H1 (cell line): ENCODE results near the gene VWCE. TPM values are rescaled to one million over a fixed set of nuclear protein-coding genes. Genes with fewer than 3 reads are reported as not detected.

Source experiments
- CTCF ChIA-PET: fragments of 300-600 bp; sonication (Branson Sonifier 250); formaldehyde crosslinking; loops from one replicate; lab custom pipeline; 2021; ENCODE audit not compliant: partially characterized antibody; lab: Charles Lee
- POLR2A ChIA-PET: fragments of 300-600 bp; sonication (Branson Sonifier 250); formaldehyde crosslinking; loops from one replicate; lab custom pipeline; 2021; ENCODE audit warnings: inconsistent platforms; ENCODE audit not compliant: partially characterized antibody; lab: Charles Lee
- DNase-seq, 2 experiments: peaks; one replicate each; pipeline versions ENCODE4 v3.0.0 to v3.0.0-alpha.2; 2010 to 2022; ENCODE audit warnings: low spot score in 2 of 2, low read depth in 1 of 2, mixed read lengths in 1 of 2
- FAIRE-seq: peaks from 2 replicates; lab custom pipeline; 2011; peaks lifted over from hg19 to GRCh38; lab: Jason Lieb, UNC
- H2AFZ ChIP-seq: 2 replicates; pipeline ENCODE4 v1.8.1; 2012; ENCODE audit warnings: low read length, inconsistent platforms
- H2AK5ac ChIP-seq: 2 replicates; pipeline ENCODE4 v1.6.1; 2013; ENCODE audit warnings: low read depth, low read length
- H2BK120ac ChIP-seq: replicated peaks from 2 replicates; pipeline ENCODE3; 2013; ENCODE audit warnings: low read depth, low read length, inconsistent platforms
- H2BK12ac ChIP-seq: 2 replicates; pipeline ENCODE4 v1.6.1; 2013; ENCODE audit warnings: low read depth, low read length
- H2BK15ac ChIP-seq: 2 replicates; pipeline ENCODE4 v1.6.1; 2013; ENCODE audit warnings: low read length
- H2BK20ac ChIP-seq: 2 replicates; pipeline ENCODE4 v1.6.1; 2013; ENCODE audit warnings: low read length
- H2BK5ac ChIP-seq: 2 replicates; pipeline ENCODE4 v1.6.1; 2013; ENCODE audit warnings: low read depth, low read length
- H3K14ac ChIP-seq: 2 replicates; pipeline ENCODE4 v1.6.1; 2013; ENCODE audit warnings: inconsistent platforms; ENCODE audit not compliant: insufficient read length
- H3K18ac ChIP-seq: 2 replicates; pipeline ENCODE4 v1.6.1; 2013; ENCODE audit warnings: low read length; ENCODE audit errors: extremely low read depth
- H3K23ac ChIP-seq: 2 replicates; pipeline ENCODE4 v1.6.1; 2013; ENCODE audit warnings: inconsistent platforms; ENCODE audit not compliant: insufficient read length
- H3K23me2 ChIP-seq: 2 replicates; pipeline ENCODE4 v1.6.1; 2013; ENCODE audit warnings: low read depth, low read length
- H3K27ac ChIP-seq: 2 replicates; pipeline ENCODE4 v1.6.1; 2011; ENCODE audit warnings: low read depth, low read length, inconsistent platforms
- H3K27me3 ChIP-seq, 4 experiments: replicated peaks in 1 of 4; 1 replicate in 1 of 4; 2 replicates in 3 of 4; pipeline versions ENCODE4 v1.6.1 to v1.8.1; 2011 to 2013; ENCODE audit warnings: low read length in 3 of 4, mild to moderate bottlenecking in 3 of 4, inconsistent platforms in 2 of 4, mixed read lengths in 2 of 4, moderate library complexity in 1 of 4; ENCODE audit not compliant: control insufficient read depth in 3 of 4, insufficient read depth in 3 of 4; ENCODE audit errors: extremely low read depth in 1 of 4
- H3K36me3 ChIP-seq, 4 experiments: 2 replicates each; pipeline versions ENCODE4 v1.6.1 to v1.8.1; 2011 to 2013; ENCODE audit warnings: mild to moderate bottlenecking in 4 of 4, low read length in 3 of 4, moderate library complexity in 2 of 4, control low read depth in 1 of 4, inconsistent platforms in 1 of 4; ENCODE audit not compliant: insufficient read depth in 4 of 4, control insufficient read depth in 2 of 4
- H3K4ac ChIP-seq: replicated peaks from 2 replicates; pipeline ENCODE3; 2013; ENCODE audit warnings: low read length, low read depth, mixed read lengths, inconsistent platforms; ENCODE audit not compliant: insufficient read length
- H3K4me1 ChIP-seq, 4 experiments: replicated peaks in 1 of 4; 1 replicate in 1 of 4; 2 replicates in 3 of 4; pipeline versions ENCODE4 v1.6.1 to v1.8.1; 2011 to 2013; ENCODE audit warnings: low read length in 3 of 4, inconsistent platforms in 2 of 4, mixed read lengths in 1 of 4; ENCODE audit not compliant: insufficient read depth in 4 of 4, control insufficient read depth in 3 of 4
- H3K4me2 ChIP-seq, 2 experiments: 2 replicates each; pipeline versions ENCODE4 v1.6.1 to v1.8.1; 2011 to 2013; ENCODE audit warnings: low read depth in 2 of 2, low read length in 2 of 2, control low read depth in 1 of 2, inconsistent platforms in 1 of 2, mild to moderate bottlenecking in 1 of 2; ENCODE audit not compliant: insufficient read depth in 1 of 2
- H3K4me3 ChIP-seq, 4 experiments: fragments of 200-600, 300-600 bp in 1 of 4; sonication (generic), shearing (Covaris generic), sonication (Bioruptor Twin) in 1 of 4; 2 replicates each; pipeline versions ENCODE4 v1.5.1 to v1.8.1; 2011 to 2016; ENCODE audit warnings: low read length in 4 of 4, low read depth in 3 of 4, control low read depth in 2 of 4, inconsistent platforms in 2 of 4, mild to moderate bottlenecking in 2 of 4, mixed read lengths in 1 of 4, moderate library complexity in 1 of 4; ENCODE audit not compliant: insufficient read depth in 2 of 4; ENCODE audit errors: extremely low read depth in 1 of 4
- H3K56ac ChIP-seq: replicated peaks from 2 replicates; pipeline ENCODE3; 2013; ENCODE audit warnings: low read depth, mild to moderate bottlenecking, mixed read lengths, low read length, inconsistent platforms; ENCODE audit not compliant: insufficient read length
- H3K79me1 ChIP-seq: 2 replicates; pipeline ENCODE4 v1.6.1; 2013; ENCODE audit warnings: low read depth, low read length, control low read depth
- H3K79me2 ChIP-seq, 2 experiments: 2 replicates each; pipeline versions ENCODE4 v1.6.1 to v1.8.1; 2012 to 2013; ENCODE audit warnings: low read length in 2 of 2, mild to moderate bottlenecking in 2 of 2, inconsistent platforms in 1 of 2; ENCODE audit not compliant: insufficient read depth in 2 of 2, control insufficient read depth in 1 of 2
- H3K9ac ChIP-seq, 4 experiments: replicated peaks in 1 of 4; 1 replicate in 1 of 4; 2 replicates in 3 of 4; pipeline versions ENCODE4 v1.6.1 to v1.8.1; 2011 to 2013; ENCODE audit warnings: low read depth in 3 of 4, low read length in 3 of 4, control low read depth in 2 of 4, mild to moderate bottlenecking in 2 of 4, moderate library complexity in 2 of 4, inconsistent platforms in 1 of 4; ENCODE audit errors: extremely low read depth in 1 of 4
- H3K9me3 ChIP-seq, 2 experiments: 2 replicates each; pipeline versions ENCODE4 v1.6.1 to v1.8.1; 2012 to 2013; ENCODE audit warnings: mild to moderate bottlenecking in 2 of 2, moderate library complexity in 2 of 2, control low read depth in 1 of 2, inconsistent platforms in 1 of 2, low read depth in 1 of 2, low read length in 1 of 2, mixed read lengths in 1 of 2; ENCODE audit not compliant: insufficient read depth in 2 of 2
- H4K20me1 ChIP-seq, 2 experiments: replicated peaks in 1 of 2; 2 replicates each; pipeline versions ENCODE3 to v1.8.1; 2011 to 2013; ENCODE audit warnings: inconsistent platforms in 2 of 2, low read length in 2 of 2, mild to moderate bottlenecking in 1 of 2; ENCODE audit not compliant: insufficient read depth in 2 of 2, control insufficient read depth in 1 of 2
- H4K5ac ChIP-seq: 2 replicates; pipeline ENCODE4 v1.6.1; 2013; ENCODE audit warnings: low read length, low read depth, mixed read lengths, inconsistent platforms; ENCODE audit not compliant: insufficient read length
- H4K8ac ChIP-seq: 2 replicates; pipeline ENCODE4 v1.8.0; 2013; ENCODE audit warnings: mild to moderate bottlenecking, moderate library complexity, low read length, inconsistent platforms; ENCODE audit not compliant: insufficient read depth; ENCODE audit errors: extremely low read depth
- H4K91ac ChIP-seq: replicated peaks from 2 replicates; pipeline ENCODE3; 2013; ENCODE audit warnings: low read length, mixed read lengths, inconsistent platforms; ENCODE audit not compliant: insufficient read length
- BACH1 ChIP-seq: IDR thresholded peaks from 2 replicates; pipeline ENCODE4 v1.6.1; 2012; ENCODE audit warnings: low read length, improper control_type of control experiment
- CHD1 ChIP-seq: IDR thresholded peaks from 2 replicates; pipeline ENCODE4 v1.6.1; 2012; ENCODE audit warnings: low read depth, low read length, improper control_type of control experiment
- CREB1 ChIP-seq: IDR thresholded peaks from 2 replicates; pipeline ENCODE4 v1.6.1; 2012; ENCODE audit warnings: inconsistent platforms
- EGR1 ChIP-seq: IDR thresholded peaks from 2 replicates; pipeline ENCODE4 v1.6.1; 2011; ENCODE audit warnings: low read depth, low read length, borderline replicate concordance
- EZH2 ChIP-seq: fragments of 200-600 bp; sonication (generic); IDR thresholded peaks from 2 replicates; pipeline ENCODE4 v1.7.1; 2012; ENCODE audit warnings: low read depth, mild to moderate bottlenecking, moderate library complexity, low read length, inconsistent platforms; ENCODE audit not compliant: severe bottlenecking
- POLR2AphosphoS5 ChIP-seq: IDR thresholded peaks from 2 replicates; pipeline ENCODE4 v1.6.1; 2011; ENCODE audit warnings: low read depth, low read length
- RBBP5 ChIP-seq: IDR thresholded peaks from 2 replicates; pipeline ENCODE4 v1.7.1; 2012; ENCODE audit warnings: low read depth, mild to moderate bottlenecking, inconsistent platforms, low read length, moderate library complexity, borderline replicate concordance
- RFX5 ChIP-seq: IDR thresholded peaks from 2 replicates; pipeline ENCODE4 v1.6.1; 2011; ENCODE audit warnings: low read depth, low read length, improper control_type of control experiment, borderline replicate concordance
- RXRA ChIP-seq: IDR thresholded peaks from 2 replicates; pipeline ENCODE4 v1.6.1; 2011; ENCODE audit warnings: low read depth, mild to moderate bottlenecking, low read length, moderate library complexity; ENCODE audit not compliant: insufficient read depth
- SP4 ChIP-seq: IDR thresholded peaks from 2 replicates; pipeline ENCODE4 v1.6.1; 2012; ENCODE audit warnings: low read length, inconsistent platforms
- SRF ChIP-seq: IDR thresholded peaks from 2 replicates; pipeline ENCODE4 v1.6.1; 2011; ENCODE audit warnings: mild to moderate bottlenecking, low read depth, low read length, moderate library complexity
- TEAD4 ChIP-seq: IDR thresholded peaks from 2 replicates; pipeline ENCODE4 v1.6.1; 2012; ENCODE audit warnings: low read depth, low read length, inconsistent platforms, mixed read lengths
- WGBS, 2 experiments: shearing (Covaris generic) in 1 of 2; methylation state at CpG; one replicate each; pipeline versions ENCODE4 v1.1.6 to v1.1.7; 2013 to 2015; ENCODE audit warnings: low lambda C conversion rate in 2 of 2, mixed read lengths in 2 of 2, inconsistent platforms in 1 of 2, low coverage in 1 of 2, missing lambda C conversion rate in 1 of 2; ENCODE audit not compliant: insufficient replicate concordance in 2 of 2, insufficient coverage in 1 of 2, insufficient read length in 1 of 2; ENCODE audit errors: extremely low coverage in 1 of 2, missing lambda C conversion rate in 1 of 2; 5-methylcytosine and 5-hydroxymethylcytosine counted together
- polyA plus RNA-seq, 7 experiments: library from polyadenylated mRNA; depleted of rRNA in 3 of 7; stranded (reverse) in 5 of 7; unstranded in 2 of 7; fragments of >200 nt in 5 of 7; fragments of 200-250 nt in 2 of 7; gene quantifications; 1 replicate in 5 of 7; 2 replicates in 1 of 7; 4 replicates in 1 of 7; pipeline versions ENCODE4 v1.2.1 to v1.2.3, GENCODE V29; 2011 to 2013; ENCODE audit warnings: missing spikeins in 2 of 7, mixed read lengths in 2 of 7
- total RNA-seq: library from RNA; stranded (reverse); fragmentation: NEBNext Ultra II Directional; extraction: Animal tissue kit (Norgen Biotek cat#: 25700); gene quantifications from 2 replicates; pipeline ENCODE4 v1.2.1, GENCODE V29; 2021
- TF ChIP-seq, protein P1 (sequence below): IDR thresholded peaks from 2 replicates; pipeline ENCODE4 v1.6.1; 2012; ENCODE audit warnings: low read length, inconsistent platforms

The VWCE gene
- total and polyA plus RNA-seq, 2 of the 8 experiments (the other 6 are each of a cell fraction or from before 2014, with no cell fraction given), result 9.5 to 12.3 TPM

DNA sequence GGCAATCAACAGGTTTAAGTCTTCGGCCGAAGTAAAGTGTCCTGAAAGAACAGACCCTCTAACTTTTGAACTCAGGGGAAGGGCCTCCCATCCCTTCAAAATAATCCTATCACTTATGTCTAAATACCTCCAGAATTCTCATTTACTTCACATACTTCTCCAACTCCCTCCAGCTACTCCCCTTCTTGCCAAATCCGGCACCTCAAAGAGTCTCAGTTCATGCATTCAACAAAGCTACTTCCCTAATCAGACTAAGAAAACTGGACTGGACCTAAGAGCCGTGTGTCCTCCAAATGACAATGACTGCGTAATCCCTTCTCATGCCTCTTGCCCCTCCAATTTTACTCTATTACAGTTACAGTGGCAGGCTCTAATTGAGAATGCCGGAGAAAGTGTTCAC lies 36.5 kb upstream of the VWCE start:
- Histone ChIP-seq H3K4ac (no peak overlapping the region), H3K27ac (no peak overlapping the region), H3K4me3 (peak overlapping the region; percentile 79 to 96 (median 92); a peak in 5 of 8 replicates), H3K23me2 (peaks cover 9% of the 10 kb centered on the region; the same call in 1 of the 2 replicates), H3K18ac (no peak overlapping the region), H2BK15ac (no peak overlapping the region), H4K91ac (no peak overlapping the region), H3K4me2 (peak overlapping the region; percentile 73 to 80), H4K8ac (0 out of 2 replicates have a peak overlapping the region, but pooled peaks have one; percentile 5), H2BK20ac (no peak overlapping the region), H4K5ac (no peak overlapping the region), H2AK5ac (no peak overlapping the region), H3K9ac (peak overlapping the region in 3 of 4 experiments; percentile 38 to 99 (median 89); a peak in 6 of 7 replicates), H3K79me2 (peaks cover 23 to 63% of the 10 kb centered on the region in 2 experiments), H3K56ac (no peak overlapping the region), H3K27me3 (no peaks in the 10 kb centered on the region), H3K79me1 (peaks cover 9% of the 10 kb centered on the region; the same call in 1 of the 2 replicates), H3K4me1 (peaks cover 5 to 14% (median 9%) of the 10 kb centered on the region in 4 experiments), H3K23ac (no peak overlapping the region), H2BK120ac (no peak overlapping the region), H2BK12ac (no peak overlapping the region), H4K20me1 (peaks cover 0 to 13% of the 10 kb centered on the region in 2 experiments), H3K14ac (no peak overlapping the region), H2AFZ (no peak overlapping the region), H2BK5ac (no peak overlapping the region), H3K36me3 (peaks cover 10 to 28% (median 25%) of the 10 kb centered on the region in 4 experiments), H3K9me3 (no peaks in the 10 kb centered on the region)
- no peak for FAIRE-seq
- WGBS, 2 experiments, result 88 to 100% methylated on average over 1 to 6 of the region's 6 CpGs
- POLR2A ChIA-PET, result interaction anchor here (0.6 to 5.7 kb wide), 12 partner anchors 10 to 98 kb away, joined by 3 to 50 read pairs (median 4); partner anchors contain the start of genes CPSF7, CYB561A3, SDHAF2 and TMEM138
- no peak for DNase-seq
- CTCF ChIA-PET, result interaction anchor here (0.5 to 3.0 kb wide), 8 partner anchors 21 to 307 kb away, joined by 3 to 28 read pairs (median 4); partner anchors contain the start of gene TMEM216
- TF ChIP-seq POLR2AphosphoS5 (no peak), CHD1 (no peak), SP4 (no peak), EZH2 (no peak), CREB1 (no peak), TEAD4 (no peak), SRF (no peak), RXRA (no peak), BACH1 (no peak), EGR1 (no peak), RFX5 (no peak), RBBP5 (no peak)
- TF ChIP-seq, protein P1, sequence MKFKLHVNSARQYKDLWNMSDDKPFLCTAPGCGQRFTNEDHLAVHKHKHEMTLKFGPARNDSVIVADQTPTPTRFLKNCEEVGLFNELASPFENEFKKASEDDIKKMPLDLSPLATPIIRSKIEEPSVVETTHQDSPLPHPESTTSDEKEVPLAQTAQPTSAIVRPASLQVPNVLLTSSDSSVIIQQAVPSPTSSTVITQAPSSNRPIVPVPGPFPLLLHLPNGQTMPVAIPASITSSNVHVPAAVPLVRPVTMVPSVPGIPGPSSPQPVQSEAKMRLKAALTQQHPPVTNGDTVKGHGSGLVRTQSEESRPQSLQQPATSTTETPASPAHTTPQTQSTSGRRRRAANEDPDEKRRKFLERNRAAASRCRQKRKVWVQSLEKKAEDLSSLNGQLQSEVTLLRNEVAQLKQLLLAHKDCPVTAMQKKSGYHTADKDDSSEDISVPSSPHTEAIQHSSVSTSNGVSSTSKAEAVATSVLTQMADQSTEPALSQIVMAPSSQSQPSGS, result no peak
